Trophoblast cell (in vitro differentiated cells and primary cell): ENCODE measurements around the gene ITGA4.

Experiments
- DNase-seq, 2 donors: peaks; one replicate each; pipeline ENCODE4 v3.0.0-alpha.2; 2016
- H2AFZ ChIP-seq: 2 replicates; pipeline ENCODE4 v1.6.1; 2013; ENCODE audit warnings: low read length, moderate library complexity, mild to moderate bottlenecking; ENCODE audit not compliant: insufficient read depth, poor library complexity
- H2AK5ac ChIP-seq: 2 replicates; pipeline ENCODE4 v1.6.1; 2013; ENCODE audit warnings: mild to moderate bottlenecking, low read length
- H2BK120ac ChIP-seq: 2 replicates; pipeline ENCODE4 v1.6.1; 2013; ENCODE audit warnings: low read length, mild to moderate bottlenecking, moderate library complexity; ENCODE audit not compliant: insufficient read depth, poor library complexity
- H2BK12ac ChIP-seq: 2 replicates; pipeline ENCODE4 v1.6.1; 2013; ENCODE audit warnings: mild to moderate bottlenecking, low read length, moderate library complexity
- H2BK5ac ChIP-seq: 2 replicates; pipeline ENCODE4 v1.6.1; 2013; ENCODE audit warnings: low read length, low read depth, moderate library complexity, mild to moderate bottlenecking; ENCODE audit not compliant: poor library complexity
- H3K14ac ChIP-seq: 2 replicates; pipeline ENCODE4 v1.6.1; 2013; ENCODE audit warnings: mild to moderate bottlenecking, low read length
- H3K18ac ChIP-seq: 2 replicates; pipeline ENCODE4 v1.6.1; 2013; ENCODE audit warnings: mild to moderate bottlenecking, low read length
- H3K23ac ChIP-seq: 2 replicates; pipeline ENCODE4 v1.6.1; 2013; ENCODE audit warnings: low read length
- H3K27ac ChIP-seq: 2 replicates; pipeline ENCODE4 v1.5.1; 2013; ENCODE audit warnings: low read depth, mild to moderate bottlenecking, inconsistent platforms, low read length, moderate library complexity
- H3K27me3 ChIP-seq: 2 replicates; pipeline ENCODE4 v1.6.1; 2013; ENCODE audit warnings: inconsistent platforms, mild to moderate bottlenecking, low read length, moderate library complexity; ENCODE audit not compliant: insufficient read depth
- H3K36me3 ChIP-seq, 2 experiments: 1 replicate in 1 of 2; 2 replicates in 1 of 2; pipeline ENCODE4 v1.6.1; 2013; ENCODE audit warnings: low read length in 2 of 2, mild to moderate bottlenecking in 2 of 2, moderate library complexity in 1 of 2; ENCODE audit not compliant: insufficient read depth in 2 of 2, control insufficient read depth in 1 of 2
- H3K4ac ChIP-seq: 2 replicates; pipeline ENCODE4 v1.6.1; 2013; ENCODE audit warnings: low read depth, mild to moderate bottlenecking, low read length, moderate library complexity
- H3K4me1 ChIP-seq, 2 experiments: 1 replicate in 1 of 2; 2 replicates in 1 of 2; pipeline ENCODE4 v1.6.1; 2013; ENCODE audit warnings: low read length in 2 of 2, mild to moderate bottlenecking in 2 of 2, moderate library complexity in 1 of 2; ENCODE audit not compliant: insufficient read depth in 2 of 2, control insufficient read depth in 1 of 2
- H3K4me2 ChIP-seq: 2 replicates; pipeline ENCODE4 v1.6.1; 2013; ENCODE audit warnings: inconsistent platforms, mild to moderate bottlenecking, low read length, moderate library complexity
- H3K4me3 ChIP-seq: 2 replicates; pipeline ENCODE4 v1.5.1; 2013; ENCODE audit warnings: mild to moderate bottlenecking, low read depth, low read length, inconsistent platforms
- H3K79me1 ChIP-seq: one replicate; pipeline ENCODE4 v1.6.1; 2013; ENCODE audit warnings: low read length
- H3K79me2 ChIP-seq: 2 replicates; pipeline ENCODE4 v1.6.1; 2013; ENCODE audit warnings: low read length, mild to moderate bottlenecking; ENCODE audit not compliant: control insufficient read depth, insufficient read depth, poor library complexity
- H3K9ac ChIP-seq: 2 replicates; pipeline ENCODE4 v1.6.1; 2013; ENCODE audit warnings: mild to moderate bottlenecking, low read length
- H3K9me3 ChIP-seq: 2 replicates; pipeline ENCODE4 v1.6.1; 2013; ENCODE audit warnings: low read depth, mild to moderate bottlenecking, control low read depth, inconsistent platforms, low read length; ENCODE audit not compliant: insufficient read depth
- H4K12ac ChIP-seq: 2 replicates; pipeline ENCODE4 v1.6.1; 2013; ENCODE audit warnings: low read depth, mild to moderate bottlenecking, low read length, moderate library complexity
- H4K8ac ChIP-seq: 2 replicates; pipeline ENCODE4 v1.6.1; 2013; ENCODE audit warnings: low read depth, mild to moderate bottlenecking, low read length, moderate library complexity
- H4K91ac ChIP-seq: one replicate; pipeline ENCODE4 v1.6.1; 2013; ENCODE audit warnings: low read depth, mild to moderate bottlenecking, low read length, moderate library complexity
- WGBS: extraction: QIAGEN DNeasy Blood & Tissue Kit; methylation state at CpG from one replicate; pipeline ENCODE4 v1.1.7; 2013; ENCODE audit warnings: missing lambda C conversion rate; ENCODE audit not compliant: insufficient read length, insufficient coverage; ENCODE audit errors: extremely low coverage; 5-methylcytosine and 5-hydroxymethylcytosine counted together

Gene ITGA4

DNA sequence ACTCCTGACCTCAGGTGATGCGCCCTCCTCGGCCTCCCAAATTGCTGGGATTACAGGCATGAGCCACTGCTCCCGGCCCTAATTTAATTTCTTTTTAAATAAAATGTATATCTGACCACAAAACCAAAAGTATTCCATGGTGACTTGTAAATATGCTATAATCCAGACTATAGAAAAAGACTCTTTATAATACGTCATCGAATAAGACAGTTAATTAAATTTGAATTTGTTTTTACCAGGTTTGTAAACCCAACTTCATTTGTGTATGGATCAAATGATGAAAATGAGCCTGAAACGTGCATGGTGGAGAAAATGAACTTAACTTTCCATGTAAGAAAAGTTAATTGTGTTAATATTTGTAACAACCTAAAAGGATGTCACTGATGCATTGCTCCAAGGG, 69.9 kb downstream of the ITGA4 start:
- H3K4ac ChIP-seq = no peak overlapping the region
- no peak overlapping the region for H2BK5ac ChIP-seq
- H3K36me3 ChIP-seq = no peaks in the 10 kb centered on the region
- H3K27me3 ChIP-seq = no peaks in the 10 kb centered on the region
- no peaks in the 10 kb centered on the region for H3K79me2 ChIP-seq
- H4K8ac ChIP-seq = no peak overlapping the region
- WGBS = no CpG with 5 or more reads among the region's 6 CpGs
- no peak overlapping the region for H4K12ac ChIP-seq
- H2AFZ ChIP-seq = no peak overlapping the region
- H3K4me2 ChIP-seq = no peak overlapping the region
- no peak overlapping the region for H3K14ac ChIP-seq
- H3K4me1 ChIP-seq = peaks cover 0 to 2% of the 10 kb centered on the region in 2 experiments
- H2BK12ac ChIP-seq = no peak overlapping the region
- no peak overlapping the region for H3K27ac ChIP-seq
- no peaks in the 10 kb centered on the region for H3K9me3 ChIP-seq
- no peak overlapping the region for H2AK5ac ChIP-seq
- DNase-seq = no peak
- H3K4me3 ChIP-seq = no peak overlapping the region
- no peak overlapping the region for H3K23ac ChIP-seq
- H3K9ac ChIP-seq = no peak overlapping the region
- no peak overlapping the region for H2BK120ac ChIP-seq
- H3K18ac ChIP-seq = no peak overlapping the region
- H3K79me1 ChIP-seq = no peaks in the 10 kb centered on the region
- H4K91ac ChIP-seq = no peak overlapping the region

DNA sequence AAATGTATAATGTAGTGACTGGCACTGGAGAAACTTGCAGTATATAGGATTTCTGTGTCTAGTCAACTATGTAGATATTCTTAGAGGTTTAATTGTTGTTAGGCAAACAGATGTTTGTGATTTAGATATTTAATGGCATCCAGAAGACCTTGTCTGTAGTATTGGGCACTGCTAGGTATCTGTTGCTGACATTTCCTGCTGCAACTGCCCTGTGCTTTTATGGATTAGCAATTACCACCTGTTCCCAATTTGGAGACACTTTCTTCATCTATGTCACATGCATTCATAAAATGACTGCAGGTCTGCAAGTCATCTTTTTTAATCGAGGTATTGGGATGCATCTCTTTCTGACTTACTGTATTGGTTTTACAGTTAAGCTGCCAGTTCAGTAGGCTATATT, 71.3 kb downstream of the ITGA4 start:
- Histone ChIP-seq H2BK5ac (no peak overlapping the region), H3K9ac (no peak overlapping the region), H2BK12ac (no peak overlapping the region), H2BK120ac (no peak overlapping the region), H3K27ac (no peak overlapping the region), H4K8ac (no peak overlapping the region), H3K9me3 (no peaks in the 10 kb centered on the region), H3K4me2 (no peak overlapping the region), H3K18ac (no peak overlapping the region), H2AK5ac (no peak overlapping the region), H4K91ac (no peak overlapping the region), H3K4me1 (no peaks in the 10 kb centered on the region), H3K36me3 (no peaks in the 10 kb centered on the region), H3K27me3 (no peaks in the 10 kb centered on the region), H4K12ac (no peak overlapping the region), H3K4ac (no peak overlapping the region), H3K23ac (no peak overlapping the region), H2AFZ (no peak overlapping the region), H3K79me2 (no peaks in the 10 kb centered on the region), H3K14ac (no peak overlapping the region), H3K79me1 (no peaks in the 10 kb centered on the region), H3K4me3 (no peak overlapping the region)
- DNase-seq = no peak
- no CpG with 5 or more reads among the region's 1 CpG for WGBS

DNA sequence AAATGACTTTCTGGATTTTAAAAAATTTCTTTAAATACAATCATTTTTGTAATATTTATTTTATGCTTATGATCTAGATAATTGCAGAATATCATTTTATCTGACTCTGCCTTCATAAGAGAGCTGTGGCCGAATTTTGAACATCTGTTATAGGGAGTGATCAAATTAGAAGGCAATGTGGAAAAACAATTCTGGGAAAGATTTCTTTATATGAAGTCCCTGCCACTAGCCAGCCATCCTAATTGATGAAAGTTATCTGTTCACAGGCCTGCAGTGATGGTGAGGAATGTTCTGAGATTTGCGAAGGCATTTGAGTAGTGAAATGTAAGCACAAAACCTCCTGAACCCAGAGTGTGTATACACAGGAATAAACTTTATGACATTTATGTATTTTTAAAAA, 79.5 kb downstream of the ITGA4 start:
- H3K27ac ChIP-seq = no peak overlapping the region

DNA sequence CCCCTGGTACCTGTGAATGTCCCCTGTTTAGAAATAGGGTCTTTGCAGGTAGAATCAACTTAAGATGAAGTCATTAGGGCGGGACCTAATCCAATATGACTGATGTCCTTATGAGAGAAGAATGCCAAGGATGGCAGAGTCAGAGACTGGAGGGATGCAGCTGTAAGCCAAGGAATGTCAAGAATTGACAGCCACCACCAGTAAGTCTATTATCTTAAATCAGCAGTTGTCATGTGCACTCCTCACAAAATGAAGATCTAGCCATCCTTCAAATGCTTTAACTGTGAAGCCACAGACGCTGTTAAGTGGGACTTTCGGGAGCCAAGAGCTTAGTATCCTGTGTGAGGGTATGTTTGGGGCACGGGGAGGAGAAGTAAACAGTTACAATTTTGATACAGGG, 83.2 kb downstream of the ITGA4 start:
- Histone ChIP-seq H3K4me2 (no peak overlapping the region), H3K27ac (no peak overlapping the region), H3K79me2 (no peaks in the 10 kb centered on the region), H3K4me1 (peaks cover 0 to 3% of the 10 kb centered on the region in 2 experiments), H3K79me1 (no peaks in the 10 kb centered on the region), H2AFZ (no peak overlapping the region), H4K91ac (no peak overlapping the region), H2BK5ac (no peak overlapping the region), H3K36me3 (no peaks in the 10 kb centered on the region), H3K14ac (no peak overlapping the region), H3K9ac (no peak overlapping the region), H3K4me3 (no peak overlapping the region), H3K23ac (no peak overlapping the region), H2BK12ac (no peak overlapping the region), H2BK120ac (no peak overlapping the region), H4K8ac (no peak overlapping the region), H3K18ac (no peak overlapping the region), H2AK5ac (no peak overlapping the region), H3K27me3 (no peaks in the 10 kb centered on the region), H4K12ac (no peak overlapping the region), H3K4ac (no peak overlapping the region), H3K9me3 (peaks cover 2% of the 10 kb centered on the region)
- peak; percentile 37 to 75 for DNase-seq
- no CpG with 5 or more reads among the region's 4 CpGs for WGBS

More for the DNA sequence above, 79.5 kb downstream of the ITGA4 start:
- DNase-seq = no peak
- Histone ChIP-seq H2AFZ (no peak overlapping the region), H3K4me3 (no peak overlapping the region), H3K36me3 (no peaks in the 10 kb centered on the region), H3K4me1 (peaks cover 0 to 3% of the 10 kb centered on the region in 2 experiments), H3K9me3 (peaks cover 2% of the 10 kb centered on the region), H2BK5ac (no peak overlapping the region), H4K8ac (no peak overlapping the region), H3K23ac (no peak overlapping the region), H3K9ac (no peak overlapping the region), H2BK12ac (no peak overlapping the region), H3K27me3 (no peaks in the 10 kb centered on the region), H3K79me2 (no peaks in the 10 kb centered on the region), H3K4ac (no peak overlapping the region), H4K91ac (no peak overlapping the region), H4K12ac (no peak overlapping the region), H3K14ac (no peak overlapping the region), H3K18ac (no peak overlapping the region), H3K79me1 (no peaks in the 10 kb centered on the region), H2BK120ac (no peak overlapping the region), H2AK5ac (no peak overlapping the region), H3K4me2 (no peak overlapping the region)
- WGBS = no CpG with 5 or more reads among the region's 2 CpGs
